Astrocyte (in vitro differentiated cells and primary cell): Measurements from ENCODE around the gene STARD13.

ENCODE experiments used
- CTCF ChIP-seq: IDR thresholded peaks from 2 replicates; pipeline ENCODE4 v1.5.1; 2011; ENCODE audit warnings: low read depth, mild to moderate bottlenecking, inconsistent platforms, low read length, moderate library complexity; ENCODE audit not compliant: insufficient read depth
- EZH2 ChIP-seq: IDR thresholded peaks from 2 replicates; pipeline ENCODE4 v1.6.1; 2012; ENCODE audit warnings: mild to moderate bottlenecking, low read length, inconsistent platforms; ENCODE audit not compliant: insufficient read depth

GRCh38 chr13:33078263-33078662 lies 207.3 kb downstream of the STARD13 start:
- TF ChIP-seq CTCF (no peak), EZH2 (no peak)
